ENCODE measurements around the gene ERBB4.

The ERBB4 gene

DNA sequence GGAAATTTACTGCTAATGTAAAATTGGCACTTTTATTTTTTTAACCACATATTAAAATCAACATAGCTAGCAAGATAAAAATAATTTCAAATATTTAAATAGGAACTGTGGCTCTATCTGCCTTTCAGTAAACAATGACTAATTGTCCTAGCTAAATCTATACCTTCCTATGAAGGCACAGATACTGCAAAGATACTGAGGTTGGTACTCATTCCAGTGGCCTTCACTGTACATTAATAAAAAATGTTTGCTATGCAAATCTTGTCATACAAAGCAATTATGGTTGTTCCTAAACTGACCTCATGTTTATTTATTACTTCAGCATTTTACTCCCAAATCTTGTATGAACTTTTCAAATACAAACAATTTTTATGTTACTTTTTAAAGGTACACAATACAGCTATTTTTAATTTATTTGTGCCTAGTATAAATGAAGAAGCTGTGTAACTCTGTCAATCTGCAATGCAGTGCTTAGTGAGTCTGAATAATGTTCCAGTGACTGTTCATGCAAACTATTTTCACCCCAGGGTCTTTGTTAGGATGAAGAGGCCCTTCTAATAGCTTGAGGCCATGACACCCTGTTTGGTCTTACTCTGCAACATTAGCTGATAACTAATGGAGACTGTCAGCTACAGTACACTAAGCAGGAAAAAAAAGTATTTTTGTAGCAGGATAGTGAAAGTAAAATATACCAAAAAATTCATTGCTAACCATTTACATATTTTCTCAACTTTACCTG lies 9.3 kb upstream of the ERBB4 start:
- Histone ChIP-seq H3K9me2 (replicated peaks; ENCODE audit: control insufficient read depth, low read length) (no peaks in the 10 kb centered on the region), H4K20me1 (ENCODE audit: control insufficient read depth, insufficient read depth, low read depth, low read length) (no peaks in the 10 kb centered on the region), H3K4me2 (ENCODE audit: low read length) (no peak overlapping the region), H3K9me3 (ENCODE audit: control insufficient read depth, insufficient read depth, low read length) (no peaks in the 10 kb centered on the region), H3K27me3 (ENCODE audit: control insufficient read depth, low read length) (no peaks in the 10 kb centered on the region), H3K4me3 (ENCODE audit: low read length) (no peak overlapping the region), H3K27ac (ENCODE audit: low read depth, low read length) (no peak overlapping the region), H3F3A (ENCODE audit: control insufficient read depth, insufficient read depth) (no peaks in the 10 kb centered on the region), H3K4me1 (ENCODE audit: control insufficient read depth, low read length) (no peaks in the 10 kb centered on the region), H3K36me3 (ENCODE audit: control insufficient read depth, low read length) (no peaks in the 10 kb centered on the region), H3K79me2 (ENCODE audit: control insufficient read depth, low read length) (no peaks in the 10 kb centered on the region)
- TF ChIP-seq, protein P1, sequence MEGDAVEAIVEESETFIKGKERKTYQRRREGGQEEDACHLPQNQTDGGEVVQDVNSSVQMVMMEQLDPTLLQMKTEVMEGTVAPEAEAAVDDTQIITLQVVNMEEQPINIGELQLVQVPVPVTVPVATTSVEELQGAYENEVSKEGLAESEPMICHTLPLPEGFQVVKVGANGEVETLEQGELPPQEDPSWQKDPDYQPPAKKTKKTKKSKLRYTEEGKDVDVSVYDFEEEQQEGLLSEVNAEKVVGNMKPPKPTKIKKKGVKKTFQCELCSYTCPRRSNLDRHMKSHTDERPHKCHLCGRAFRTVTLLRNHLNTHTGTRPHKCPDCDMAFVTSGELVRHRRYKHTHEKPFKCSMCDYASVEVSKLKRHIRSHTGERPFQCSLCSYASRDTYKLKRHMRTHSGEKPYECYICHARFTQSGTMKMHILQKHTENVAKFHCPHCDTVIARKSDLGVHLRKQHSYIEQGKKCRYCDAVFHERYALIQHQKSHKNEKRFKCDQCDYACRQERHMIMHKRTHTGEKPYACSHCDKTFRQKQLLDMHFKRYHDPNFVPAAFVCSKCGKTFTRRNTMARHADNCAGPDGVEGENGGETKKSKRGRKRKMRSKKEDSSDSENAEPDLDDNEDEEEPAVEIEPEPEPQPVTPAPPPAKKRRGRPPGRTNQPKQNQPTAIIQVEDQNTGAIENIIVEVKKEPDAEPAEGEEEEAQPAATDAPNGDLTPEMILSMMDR (IDR thresholded peaks at IDR 0.05; ENCODE audit: low read depth, low read length, poor library complexity, severe bottlenecking): no peak
- no peak for TF ChIP-seq EZH2phosphoT487 (IDR thresholded peaks at IDR 0.05; ENCODE audit: borderline replicate concordance, low read length)

DNA sequence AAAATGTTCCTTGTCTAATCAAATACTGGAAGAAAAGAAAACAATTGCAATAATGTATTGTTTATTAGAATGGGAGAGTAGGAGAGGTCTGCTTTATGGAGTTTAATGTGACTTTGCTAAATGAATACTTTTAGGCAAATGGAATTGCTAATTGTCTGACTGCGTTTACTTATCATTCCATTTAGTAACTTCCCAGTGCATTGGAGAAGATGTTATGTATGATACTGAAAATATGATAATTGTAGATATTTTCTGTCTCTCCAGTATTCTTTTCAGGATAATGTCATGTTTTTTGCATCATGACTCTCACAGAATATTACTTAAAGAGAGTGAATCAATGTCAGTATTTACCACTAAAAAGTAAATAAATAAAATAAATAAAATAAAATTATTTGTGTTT lies 8.1 kb upstream of the ERBB4 start:
- no peak for TF ChIP-seq EZH2phosphoT487 (IDR thresholded peaks at IDR 0.05; ENCODE audit: borderline replicate concordance, low read length)
- TF ChIP-seq, protein P1 (IDR thresholded peaks at IDR 0.05; ENCODE audit: low read depth, low read length, poor library complexity, severe bottlenecking): no peak

DNA sequence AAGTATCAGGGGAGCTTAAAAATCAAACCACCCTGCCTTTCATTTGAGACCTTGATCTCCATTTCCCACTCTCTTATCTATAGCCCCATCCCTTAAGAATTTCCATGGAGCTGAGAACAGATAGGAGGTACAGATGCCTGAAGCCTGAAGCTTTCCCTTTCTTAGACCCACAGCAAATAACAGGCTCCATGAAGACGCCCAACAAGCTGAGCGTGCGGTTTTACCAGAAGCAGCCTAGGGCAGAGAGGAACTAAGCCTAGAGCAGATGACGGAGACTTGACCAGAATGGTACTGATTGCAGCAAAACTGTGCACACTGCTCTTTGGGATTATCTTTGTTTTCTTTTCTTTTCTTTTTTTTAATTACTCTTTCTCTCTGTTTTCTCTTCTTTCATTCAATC lies 1.7 kb upstream of the ERBB4 start:
- no peak for TF ChIP-seq EZH2phosphoT487 (IDR thresholded peaks at IDR 0.05; ENCODE audit: borderline replicate concordance, low read length)
- TF ChIP-seq, protein P1 (IDR thresholded peaks at IDR 0.05; ENCODE audit: low read depth, low read length, poor library complexity, severe bottlenecking): no peak
- no peaks in the 10 kb centered on the region for H3K9me3 ChIP-seq (ENCODE audit: control insufficient read depth, insufficient read depth, low read length)
- no peaks in the 10 kb centered on the region for H3K9me2 ChIP-seq (replicated peaks; ENCODE audit: control insufficient read depth, low read length)
- H3K79me2 ChIP-seq (ENCODE audit: control insufficient read depth, low read length): no peaks in the 10 kb centered on the region
- no peak overlapping the region for H3K4me2 ChIP-seq (ENCODE audit: low read length)
- no peaks in the 10 kb centered on the region for H3F3A ChIP-seq (ENCODE audit: control insufficient read depth, insufficient read depth)
- H3K4me1 ChIP-seq (ENCODE audit: control insufficient read depth, low read length): no peaks in the 10 kb centered on the region
- H3K27ac ChIP-seq (ENCODE audit: low read depth, low read length): no peak overlapping the region
- H3K4me3 ChIP-seq (ENCODE audit: low read length): no peak overlapping the region
- H4K20me1 ChIP-seq (ENCODE audit: control insufficient read depth, insufficient read depth, low read depth, low read length): no peaks in the 10 kb centered on the region
- H3K27me3 ChIP-seq (ENCODE audit: control insufficient read depth, low read length): peaks cover 5% of the 10 kb centered on the region; the same call in 1 of the 2 replicates
- H3K36me3 ChIP-seq (ENCODE audit: control insufficient read depth, low read length): no peaks in the 10 kb centered on the region

More for the DNA sequence above, 8.1 kb upstream of the ERBB4 start:
- H3F3A ChIP-seq (ENCODE audit: control insufficient read depth, insufficient read depth): no peaks in the 10 kb centered on the region
- H4K20me1 ChIP-seq (ENCODE audit: control insufficient read depth, insufficient read depth, low read depth, low read length): no peaks in the 10 kb centered on the region
- H3K27me3 ChIP-seq (ENCODE audit: control insufficient read depth, low read length): no peaks in the 10 kb centered on the region
- no peaks in the 10 kb centered on the region for H3K36me3 ChIP-seq (ENCODE audit: control insufficient read depth, low read length)
- H3K4me1 ChIP-seq (ENCODE audit: control insufficient read depth, low read length): no peaks in the 10 kb centered on the region
- no peak overlapping the region for H3K4me3 ChIP-seq (ENCODE audit: low read length)
- no peak overlapping the region for H3K4me2 ChIP-seq (ENCODE audit: low read length)
- no peaks in the 10 kb centered on the region for H3K9me3 ChIP-seq (ENCODE audit: control insufficient read depth, insufficient read depth, low read length)
- H3K27ac ChIP-seq (ENCODE audit: low read depth, low read length): no peak overlapping the region
- H3K79me2 ChIP-seq (ENCODE audit: control insufficient read depth, low read length): no peaks in the 10 kb centered on the region
- no peaks in the 10 kb centered on the region for H3K9me2 ChIP-seq (replicated peaks; ENCODE audit: control insufficient read depth, low read length)

Data from DOHH2 (cell line).